HG02678 (cell line): Measurements from ENCODE around the gene IARS1.

Experiments
- ATAC-seq: cut with Tn5 transposase; IDR thresholded peaks from one replicate; pipeline ENCODE4 v1.9.1; 2021; ENCODE audit warnings: mild to moderate bottlenecking, moderate library complexity; ENCODE audit not compliant: unreplicated experiment

IARS1 gene

GRCh38 chr9:92295827-92296258 is 2.3 kb upstream of the IARS1 start:
- no peak for ATAC-seq

DNA sequence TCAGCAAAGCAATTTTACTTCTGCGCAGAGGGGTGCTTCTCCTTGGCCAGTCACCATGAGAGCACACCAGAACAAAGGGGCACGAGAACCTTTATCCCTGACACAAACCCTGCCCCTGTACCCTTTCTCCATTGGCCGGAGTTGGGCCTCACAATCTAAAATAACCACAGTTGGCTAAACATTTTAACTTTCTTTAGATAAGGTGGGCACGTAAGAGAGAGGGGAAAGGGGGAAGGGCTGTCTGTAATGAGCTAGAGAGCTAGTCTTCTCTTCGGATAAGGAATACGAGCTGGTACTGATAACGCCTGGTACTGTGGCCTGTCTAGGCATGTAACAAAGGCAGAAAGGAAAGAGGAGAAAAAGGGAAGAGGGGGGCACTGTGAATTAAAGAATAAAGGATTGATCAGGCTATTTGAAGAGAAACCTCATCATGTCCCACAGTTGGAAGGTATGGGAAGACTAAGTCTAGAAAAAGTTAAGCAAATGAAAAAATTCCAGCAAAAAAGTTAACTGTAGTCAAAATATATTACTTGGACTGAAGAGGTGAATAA is 1.8 kb upstream of the IARS1 start:
- no peak for ATAC-seq

DNA sequence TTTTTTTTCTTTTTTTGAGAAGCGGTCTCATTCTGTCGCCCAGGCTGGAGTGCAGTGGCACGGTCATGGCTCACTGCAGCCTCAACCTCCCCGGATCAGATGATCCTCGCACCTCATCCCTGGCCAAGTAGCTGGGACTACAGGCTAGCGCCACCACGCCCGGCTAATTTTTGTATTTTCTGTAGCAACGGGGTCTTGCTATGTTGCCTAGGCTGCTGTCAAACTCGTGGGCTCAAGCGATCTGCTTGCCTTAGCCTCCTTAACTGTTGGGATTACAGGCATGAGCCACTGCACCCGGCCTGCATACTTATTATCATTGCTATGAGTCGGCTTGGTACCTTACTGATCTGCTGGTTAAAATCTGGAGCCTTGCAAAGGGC is 790 bp upstream of the IARS1 start:
- no peak for ATAC-seq

GRCh38 chr9:92293075-92293354 is 482 bp downstream of the IARS1 start:
- ATAC-seq = no peak

GRCh38 chr9:92292338-92293074 is 991 bp downstream of the IARS1 start:
- ATAC-seq = no peak

DNA sequence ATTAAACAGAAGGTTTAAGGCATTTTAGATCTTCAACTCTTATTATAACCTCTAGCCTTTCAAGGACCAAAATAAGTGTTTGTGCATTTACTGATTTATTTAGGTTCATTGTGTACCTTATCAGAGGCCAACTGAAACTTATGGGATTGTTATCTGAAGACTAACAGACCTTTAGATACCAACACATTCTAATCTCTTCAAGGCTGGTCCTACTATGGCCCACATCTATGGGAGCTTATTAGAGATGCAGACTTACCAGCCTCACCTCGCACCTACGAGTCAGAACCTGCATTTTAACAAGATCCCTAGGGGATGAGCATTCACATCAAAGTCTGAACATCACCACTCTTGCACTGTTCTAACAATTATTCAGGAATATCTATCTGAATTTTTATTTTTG is 1.9 kb downstream of the IARS1 start:
- no peak for ATAC-seq

DNA sequence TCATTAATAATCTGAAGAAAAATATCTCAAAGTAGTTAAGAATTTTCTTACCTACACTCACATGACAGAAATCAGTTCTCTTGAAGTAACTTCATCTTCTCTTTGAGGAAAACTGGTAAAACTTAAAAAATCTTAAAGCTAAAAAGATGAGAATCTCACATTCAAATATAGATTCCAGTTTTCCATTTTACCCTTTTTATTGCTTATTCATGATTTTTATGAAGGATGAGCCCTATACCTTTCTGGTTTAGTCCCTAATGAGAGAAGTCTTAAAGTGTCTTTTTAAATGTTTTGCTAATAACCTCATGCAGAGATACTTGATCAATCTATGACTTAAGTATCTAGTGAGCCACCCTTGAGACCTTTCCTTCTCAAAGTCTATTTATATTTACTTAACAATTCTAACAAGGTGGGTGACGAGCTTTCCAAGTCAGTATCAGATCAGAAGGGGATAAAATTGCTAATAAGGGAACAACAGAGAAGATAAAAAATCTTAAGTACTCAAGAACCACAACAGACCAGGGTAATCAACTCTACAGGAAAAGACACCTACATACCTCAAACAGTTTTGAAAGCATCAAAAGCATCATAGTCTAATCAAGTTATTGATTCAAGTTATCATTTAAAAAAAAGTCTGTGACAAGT is 2.6 kb downstream of the IARS1 start:
- ATAC-seq = no peak

DNA sequence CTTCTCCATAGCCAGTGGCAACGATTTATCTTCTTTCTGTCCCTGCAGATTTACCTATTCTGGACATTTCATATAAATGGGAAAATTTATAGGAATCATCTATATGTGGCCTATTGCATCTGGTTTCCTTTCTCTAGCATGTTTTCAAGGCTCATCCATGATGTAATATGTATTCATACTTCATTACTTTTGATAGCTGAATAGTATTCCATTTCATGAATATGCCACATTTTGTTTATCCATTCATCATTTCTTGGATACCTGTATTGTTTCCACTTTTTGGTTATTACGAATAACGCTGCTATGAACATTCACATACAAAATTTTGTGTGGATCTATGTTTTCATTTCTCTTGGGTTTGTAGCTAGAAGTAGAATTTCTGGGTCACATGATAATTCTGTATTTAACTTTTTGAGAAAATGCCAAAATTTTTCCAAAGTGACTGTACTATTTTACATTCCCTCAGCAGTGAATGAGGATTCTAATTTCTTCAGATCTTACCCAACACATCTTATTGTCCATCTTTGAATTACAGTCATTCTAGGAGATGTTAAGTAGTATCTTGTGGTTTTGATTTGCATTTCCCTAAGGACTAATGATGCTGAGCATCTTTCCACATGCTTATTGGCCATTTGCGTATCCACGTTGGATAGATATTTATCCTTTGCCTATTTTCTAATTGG is 3.6 kb downstream of the IARS1 start:
- no peak for ATAC-seq

GRCh38 chr9:92279302-92279701 is 14.2 kb downstream of the IARS1 start:
- ATAC-seq = no peak

DNA sequence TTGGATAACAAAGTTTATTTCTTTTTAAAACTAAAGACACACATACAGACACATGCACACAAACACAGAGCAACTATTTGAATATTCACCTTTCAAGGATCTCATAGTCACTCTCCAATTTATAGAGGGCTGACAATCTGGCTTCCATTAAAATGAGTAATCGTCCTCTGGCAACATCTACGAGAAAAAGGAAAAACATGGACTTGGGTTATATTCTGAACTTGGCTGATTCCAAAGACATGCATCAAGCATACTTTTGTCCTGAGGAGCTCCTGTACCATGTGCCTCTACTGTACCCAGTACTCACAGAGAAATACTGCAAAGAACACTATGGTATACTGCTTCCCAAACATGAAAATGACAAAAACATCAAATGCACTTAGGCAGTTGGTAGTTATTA is 15.4 kb downstream of the IARS1 start:
- no peak for ATAC-seq

- no peak for ATAC-seq
Measured at GRCh38 chr9:92276331-92277032, 17.0 kb downstream of the IARS1 start.

DNA sequence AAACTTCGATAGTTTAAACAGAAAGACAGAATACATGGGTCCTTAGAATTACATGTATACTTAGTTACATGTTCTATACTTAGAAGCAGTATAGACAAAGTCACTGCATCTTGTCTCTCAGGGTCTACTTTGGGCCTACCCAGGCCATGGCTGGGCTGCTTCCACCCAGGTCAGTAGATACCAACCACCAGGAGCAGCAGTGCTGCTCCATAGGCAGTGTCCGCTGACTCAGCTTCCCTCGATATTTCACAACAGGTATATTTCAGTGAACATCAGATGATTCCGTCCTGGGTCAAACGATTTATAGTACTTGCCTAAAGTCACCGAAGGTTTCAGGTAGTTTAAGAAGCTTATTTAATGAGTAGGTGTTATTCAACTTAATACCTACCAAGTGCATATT is 18.0 kb downstream of the IARS1 start:
- no peak for ATAC-seq

DNA sequence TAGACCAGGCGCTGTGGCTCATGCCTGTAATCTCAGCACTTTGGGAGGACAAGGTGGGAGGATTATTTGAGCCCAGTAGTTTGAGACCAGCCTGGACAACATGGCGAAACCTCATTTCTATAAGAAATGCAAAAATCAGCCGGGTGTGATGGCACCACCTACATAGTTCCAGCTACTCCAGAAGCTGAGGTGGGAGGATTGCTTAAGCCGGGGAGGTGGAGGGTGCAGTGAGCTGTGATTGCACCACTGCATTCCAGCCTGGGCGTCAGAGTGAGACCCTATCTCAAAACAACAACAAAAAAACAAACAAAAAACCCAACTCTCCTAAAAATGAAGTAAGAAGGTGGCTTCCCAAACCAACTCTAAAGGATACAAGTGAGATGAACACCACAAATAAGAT is 23.0 kb downstream of the IARS1 start:
- ATAC-seq = no peak

- ATAC-seq = no peak
Measured at GRCh38 chr9:92266486-92266885, 27.0 kb downstream of the IARS1 start.

GRCh38 chr9:92265154-92265553 is 28.3 kb downstream of the IARS1 start:
- ATAC-seq = no peak

GRCh38 chr9:92263131-92263530 is 30.4 kb downstream of the IARS1 start:
- ATAC-seq = no peak

DNA sequence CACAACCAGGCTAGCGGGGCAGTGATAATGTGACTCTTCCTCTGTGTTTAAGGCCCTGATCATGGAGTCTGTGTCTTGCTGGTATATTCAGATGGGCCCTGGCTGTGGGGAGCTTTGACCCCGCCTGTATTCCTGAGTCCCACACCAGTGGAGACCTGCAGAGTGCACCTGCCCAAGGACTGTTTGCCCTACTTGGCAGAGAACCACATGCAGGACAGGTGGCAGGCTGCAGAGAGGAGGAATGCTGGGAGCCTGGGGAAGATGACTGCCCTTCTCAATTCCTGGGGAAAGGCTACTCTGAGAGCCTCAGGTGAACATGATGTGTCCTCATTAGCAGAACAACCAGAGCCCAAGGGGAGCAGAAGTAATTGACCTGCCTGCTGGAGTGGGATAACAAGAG is 36.2 kb downstream of the IARS1 start:
- no peak for ATAC-seq

DNA sequence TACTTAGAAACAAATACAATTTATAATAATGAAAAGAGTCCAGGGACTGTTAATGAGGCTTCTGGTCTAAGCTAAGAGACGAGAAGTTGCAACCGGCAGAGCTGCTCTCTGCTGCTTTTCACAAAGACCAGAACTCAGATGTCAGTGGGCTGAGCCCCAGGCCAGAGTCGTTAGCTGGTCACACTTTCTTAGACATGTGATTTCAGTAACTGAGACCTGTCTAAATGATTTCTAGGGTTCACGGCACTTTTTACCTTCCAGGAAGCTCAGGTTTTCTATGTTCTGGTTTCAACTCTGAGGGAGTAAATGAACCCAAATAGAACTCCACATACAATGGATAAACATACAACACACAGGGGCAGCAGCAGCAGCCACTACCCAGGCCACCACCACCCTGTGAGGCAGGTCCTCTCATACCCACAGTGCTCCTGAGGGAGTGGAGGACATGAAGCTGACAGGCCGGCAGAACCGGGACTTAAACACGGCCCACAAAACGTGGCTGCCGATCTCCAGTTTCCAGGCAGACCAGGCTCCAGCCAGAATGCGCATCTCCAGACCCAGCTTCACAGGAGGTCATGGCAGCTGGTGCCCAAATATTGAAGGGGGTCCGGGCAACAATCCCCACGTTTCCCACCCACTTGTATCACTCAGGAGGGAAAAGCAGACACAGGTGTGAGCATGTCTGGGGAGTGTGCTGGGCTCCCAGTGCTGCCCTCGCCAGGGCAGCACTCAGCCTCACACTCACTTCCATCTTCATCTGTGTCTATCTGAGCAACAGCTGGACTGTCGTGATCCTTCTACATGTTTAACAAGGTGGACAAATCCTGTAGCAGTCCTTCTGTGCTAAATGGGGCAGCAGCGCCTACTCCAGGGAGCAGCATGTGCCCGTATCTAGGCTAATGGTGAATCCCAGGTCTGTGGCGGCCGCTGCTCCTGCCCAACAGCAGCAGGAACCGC is 38.8 kb downstream of the IARS1 start:
- ATAC-seq = no peak

DNA sequence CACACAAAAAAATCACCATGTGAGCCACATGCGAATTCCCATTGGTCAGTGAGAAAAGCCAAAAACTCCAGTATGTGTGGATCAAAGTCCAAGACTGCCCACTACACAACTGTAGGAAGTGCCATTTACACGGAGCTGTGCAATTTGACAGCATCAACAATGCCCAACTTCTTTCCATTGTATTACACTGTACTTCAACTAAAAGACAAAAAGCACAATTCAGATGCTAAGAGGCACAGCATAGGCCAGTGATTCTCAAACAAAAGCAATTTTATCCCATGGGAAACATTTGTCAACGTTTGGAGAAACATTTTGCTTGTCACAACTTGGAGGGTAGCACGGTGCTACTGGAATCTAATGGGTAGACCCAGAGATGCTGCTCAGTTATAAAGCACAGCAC is 39.8 kb downstream of the IARS1 start:
- no peak for ATAC-seq

- ATAC-seq = no peak
Measured at GRCh38 chr9:92247981-92248380, 45.5 kb downstream of the IARS1 start.
